Psoas muscle (tissue), 8 donors: ENCODE data around the gene IL5RA. TPM values are rescaled to one million over a fixed set of nuclear protein-coding genes. Genes with fewer than 3 reads are reported as not detected.

Experiments used
- ATAC-seq, 4 donors: fragments of 200-7000 bp; cut with Tn5 transposase; one replicate each; pipeline ENCODE4 v1.9.1; 2020; ENCODE audit warnings: moderate library complexity in 3 of 4, mild to moderate bottlenecking in 2 of 4
- DNase-seq, 2 donors: peaks; one replicate each; pipeline ENCODE4 v3.0.0-alpha.2; 2020
- H3K27ac ChIP-seq: fragments of 200-600 bp; one replicate; pipeline ENCODE4 v1.8.0; 2022
- H3K27me3 ChIP-seq, 3 donors: fragments of 200-600 bp in 1 of 3; one replicate each; pipeline versions ENCODE4 v1.6.1 to v1.8.0; 2013 to 2022; ENCODE audit warnings: low read length in 2 of 3, mild to moderate bottlenecking in 2 of 3, moderate library complexity in 1 of 3; ENCODE audit not compliant: insufficient read depth in 3 of 3
- H3K36me3 ChIP-seq, 2 donors: fragments of 200-600 bp in 1 of 2; one replicate each; pipeline versions ENCODE4 v1.6.1 to v1.8.0; 2013 to 2022; ENCODE audit warnings: low read depth in 1 of 2, mild to moderate bottlenecking in 1 of 2, moderate library complexity in 1 of 2; ENCODE audit not compliant: insufficient read depth in 1 of 2
- H3K4me1 ChIP-seq: fragments of 200-600 bp; one replicate; pipeline ENCODE4 v1.8.0; 2022
- H3K4me3 ChIP-seq: fragments of 200-600 bp; one replicate; pipeline ENCODE4 v1.8.0; 2022; ENCODE audit warnings: mild to moderate bottlenecking
- H3K9me3 ChIP-seq: fragments of 200-600 bp; one replicate; pipeline ENCODE4 v1.8.0; 2022
- CTCF ChIP-seq: fragments of 200-600 bp; IDR thresholded peaks from one replicate; pipeline ENCODE4 v1.8.0; 2022; ENCODE audit warnings: antibody characterized with exemption
- WGBS, 3 donors: extraction: QIAGEN DNeasy Blood & Tissue Kit; methylation state at CpG; one replicate each; pipeline versions ENCODE4 v1.1.6 to v1.1.7; 2013; 5-methylcytosine and 5-hydroxymethylcytosine counted together
- intact Hi-C, 2 donors: fragments of 100-400 bp; cut with DNase I; formaldehyde crosslinking; loops; one replicate each; pipeline versions ENCODE4 v1.11.0 to v1.14.2; 2022
- polyA plus RNA-seq, 3 donors: library from polyadenylated mRNA; stranded (reverse); fragments of 200-250 nt; gene quantifications; one replicate each; pipeline ENCODE4 v1.2.3, GENCODE V29; 2013
- total RNA-seq, 4 donors: library from RNA; stranded (reverse); fragmentation: NEBNext Ultra II Directional in 2 of 4; extraction: Animal tissue kit (Norgen Biotek cat#: 25700) in 2 of 4; gene quantifications; one replicate each; pipeline versions ENCODE4 v1.2.1 to v1.2.4, GENCODE V29; 2021 to 2023
- donor health status: healthy with polysubstance abuse.
- donor health status: DM: no; HTN: no; CAD: no; lungs with moderate emphysema.
- donor health status: Bipolar disorder and iron deficiency.
- donor health status: healthy.
- donor health status: DM: yes; HTN: yes; CAD: no.
- donor health status: DM: no; HTN: no; CAD: no.
- donor health status: DM: no; HTN: no; CAD: no.
- donor health status: DM: yes; HTN: yes; CAD: no.

Gene IL5RA
- total and polyA plus RNA-seq, 7 donors: 0.08 to 0.19 TPM; not detected in 5

GRCh38 chr3:3149560-3149959 is 39.4 kb upstream of the IL5RA start:
- TF ChIP-seq CTCF: no peak
- Histone ChIP-seq H3K9me3 (no peaks in the 10 kb centered on the region), H3K27me3 (no peaks in the 10 kb centered on the region), H3K36me3 (peaks cover 6 to 98% of the 10 kb centered on the region in 2 donors), H3K27ac (no peak overlapping the region), H3K4me1 (no peaks in the 10 kb centered on the region), H3K4me3 (no peak overlapping the region)
- ATAC-seq: no peak
- intact Hi-C loops: no loop called here
- DNase-seq: no peak
- WGBS, 3 donors: 87 to 89% (median 88%) methylated on average over 1 of the region's 1 CpG

- intact Hi-C loops: no loop called here
- peaks cover 7 to 99% of the 10 kb centered on the region in 2 donors for H3K36me3 ChIP-seq
- no peak for TF ChIP-seq CTCF
- no peak for DNase-seq
- no peak overlapping the region for H3K27ac ChIP-seq
- WGBS, 3 donors: 87 to 93% (median 89%) methylated on average over 8 of the region's 8 CpGs
- no peaks in the 10 kb centered on the region for H3K27me3 ChIP-seq
- H3K4me1 ChIP-seq: no peaks in the 10 kb centered on the region
- no peaks in the 10 kb centered on the region for H3K9me3 ChIP-seq
- ATAC-seq: no peak
- no peak overlapping the region for H3K4me3 ChIP-seq
These were observed 35.7 kb upstream of the IL5RA start for GRCh38 chr3:3145831-3146230.

- Histone ChIP-seq H3K4me1 (no peaks in the 10 kb centered on the region), H3K9me3 (no peaks in the 10 kb centered on the region), H3K36me3 (peaks cover 7 to 99% of the 10 kb centered on the region in 2 donors), H3K4me3 (no peak overlapping the region), H3K27me3 (no peaks in the 10 kb centered on the region), H3K27ac (no peak overlapping the region)
- intact Hi-C loops: no loop called here
- TF ChIP-seq CTCF: no peak
- no peak for ATAC-seq
- no peak for DNase-seq
These were observed 31.8 kb upstream of the IL5RA start for GRCh38 chr3:3141939-3142338.

- Histone ChIP-seq H3K9me3 (no peaks in the 10 kb centered on the region), H3K27me3 (no peaks in the 10 kb centered on the region), H3K4me3 (no peak overlapping the region), H3K27ac (no peak overlapping the region), H3K36me3 (peaks cover 0 to 70% of the 10 kb centered on the region in 2 donors), H3K4me1 (no peaks in the 10 kb centered on the region)
- intact Hi-C loops: loop anchor here in 1 of 2 donors (5.0 kb wide), 1 partner anchor 35 kb away; no protein-coding TSS in a partner anchor
- ATAC-seq (no peak), DNase-seq (no peak)
- 89 to 93% (median 93%) methylated on average over 6 of the region's 6 CpGs for WGBS, 3 donors
- no peak for TF ChIP-seq CTCF
These were observed 27.4 kb upstream of the IL5RA start for GRCh38 chr3:3137526-3137925.

- intact Hi-C loops: loop anchor here in 1 of 2 donors (5.0 kb wide), 1 partner anchor 37 kb away; no protein-coding TSS in a partner anchor
- Histone ChIP-seq H3K9me3 (no peaks in the 10 kb centered on the region), H3K27ac (no peak overlapping the region), H3K27me3 (no peaks in the 10 kb centered on the region), H3K4me3 (no peak overlapping the region), H3K36me3 (peaks cover 2 to 58% of the 10 kb centered on the region in 2 donors), H3K4me1 (no peaks in the 10 kb centered on the region)
- TF ChIP-seq CTCF: no peak
- 93 to 98% (median 98%) methylated on average over 4 of the region's 4 CpGs for WGBS, 3 donors
- ATAC-seq (peak in 3 of 4 donors; percentile 20 to 53 (median 42)), DNase-seq (no peak)
These were observed 24.7 kb upstream of the IL5RA start for GRCh38 chr3:3134750-3135448.
